HCT116 (cell line): Measurements from ENCODE around the gene CIITA.
A peak's percentile ranks its signal among the peaks of the same experiment; 100 is the strongest.

ENCODE experiments used
- CTCF ChIP-seq, 3 experiments: fragments of 200-600 bp in 1 of 3; sonication (generic) in 1 of 3; IDR thresholded peaks in 2 of 3; conservative IDR thresholded peaks in 1 of 3; 2 replicates each; pipeline ENCODE4 v1.5.1; 2012 to 2017; ENCODE audit warnings: low read depth in 2 of 3, low read length in 2 of 3, antibody characterized with exemption in 1 of 3, borderline replicate concordance in 1 of 3, control low read depth in 1 of 3, mild to moderate bottlenecking in 1 of 3, mixed read lengths in 1 of 3, mixed run types in 1 of 3, moderate library complexity in 1 of 3; ENCODE audit not compliant: insufficient read depth in 1 of 3
- EZH2 ChIP-seq: fragments of 200-600 bp; sonication (generic); IDR thresholded peaks from 2 replicates; pipeline ENCODE4 v1.6.1; 2017; ENCODE audit warnings: antibody characterized with exemption, mixed run types
- EZH2phosphoT487 ChIP-seq: fragments of 200-600 bp; IDR thresholded peaks from 2 replicates; pipeline ENCODE4 v1.6.1; 2018; ENCODE audit warnings: antibody characterized with exemption, borderline replicate concordance
- JUND ChIP-seq: IDR thresholded peaks from 2 replicates; pipeline ENCODE4 v1.6.1; 2012
- MAX ChIP-seq: IDR thresholded peaks from 2 replicates; pipeline ENCODE4 v1.6.1; 2012
- POLR2A ChIP-seq: IDR thresholded peaks from 2 replicates; pipeline ENCODE4 v1.7.0; 2011; ENCODE audit warnings: borderline replicate concordance; ENCODE audit not compliant: insufficient read depth, insufficient read length; ENCODE audit errors: extremely low read depth
- POLR2AphosphoS5 ChIP-seq: IDR thresholded peaks from 2 replicates; pipeline ENCODE4 v1.6.1; 2011; ENCODE audit warnings: mild to moderate bottlenecking, low read depth, low read length, moderate library complexity
- SIN3A ChIP-seq: IDR thresholded peaks from 2 replicates; pipeline ENCODE4 v1.6.1; 2012; ENCODE audit warnings: low read depth
- SP1 ChIP-seq: IDR thresholded peaks from 2 replicates; pipeline ENCODE4 v1.6.1; 2012; ENCODE audit warnings: low read depth
- TCF7L2 ChIP-seq: IDR thresholded peaks from 2 replicates; pipeline ENCODE4 v1.7.0; 2011; ENCODE audit warnings: borderline replicate concordance, inconsistent platforms; ENCODE audit not compliant: insufficient read depth, insufficient read length; ENCODE audit errors: extremely low read depth

GRCh38 chr16:10942352-10943063 lies 65.5 kb downstream of the CIITA start, which contains the start of gene DEXI:
- no peak for TF ChIP-seq CTCF (IDR thresholded peaks at IDR 0.05 in 2 of 3, conservative IDR thresholded peaks at IDR 0.05 in 1 of 3; ENCODE audit: borderline replicate concordance in 1 of 3, insufficient read depth in 1 of 3, low read depth in 2 of 3, low read length in 2 of 3)
- TF ChIP-seq EZH2phosphoT487, result no peak
- peak; percentile 1 for TF ChIP-seq MAX
- TF ChIP-seq EZH2, result no peak
- no peak for TF ChIP-seq TCF7L2
- no peak for TF ChIP-seq POLR2A
- peak; percentile 51; the same call in 1 of the 2 replicates for TF ChIP-seq SIN3A
- peak; percentile 85 for TF ChIP-seq SP1
- TF ChIP-seq POLR2AphosphoS5, result peak; percentile 78
- TF ChIP-seq JUND, result no peak
